GM18519 (cell line): ENCODE results near the gene XKR7.

ENCODE experiments used
- ATAC-seq: cut with Tn5 transposase; IDR thresholded peaks from one replicate; pipeline ENCODE4 v1.9.1; 2021; ENCODE audit warnings: mild to moderate bottlenecking, moderate library complexity; ENCODE audit not compliant: unreplicated experiment, low FRiP score

XKR7 gene

GRCh38 chr20:32035426-32035779 is 67.5 kb downstream of the XKR7 start:
- ATAC-seq, result no peak

DNA sequence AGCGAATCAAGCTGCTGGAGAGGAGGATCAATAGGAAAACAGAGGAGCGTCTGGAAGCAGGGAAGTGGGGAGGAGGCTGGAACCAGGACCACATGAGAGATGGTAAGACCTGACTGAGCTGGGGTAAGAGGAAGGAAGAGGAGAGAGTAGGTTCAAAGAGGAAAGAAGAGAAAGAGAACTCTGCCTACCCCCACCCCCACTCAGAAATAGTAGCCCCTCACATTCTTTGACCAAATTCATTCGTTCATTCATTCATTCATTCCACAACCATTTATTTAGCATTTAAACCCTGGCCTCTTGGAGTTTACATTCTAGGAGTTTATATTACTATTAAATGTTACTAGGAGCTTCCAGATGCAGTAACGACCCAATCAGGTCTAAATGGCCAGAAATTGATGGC is 68.3 kb downstream of the XKR7 start:
- ATAC-seq, result no peak

DNA sequence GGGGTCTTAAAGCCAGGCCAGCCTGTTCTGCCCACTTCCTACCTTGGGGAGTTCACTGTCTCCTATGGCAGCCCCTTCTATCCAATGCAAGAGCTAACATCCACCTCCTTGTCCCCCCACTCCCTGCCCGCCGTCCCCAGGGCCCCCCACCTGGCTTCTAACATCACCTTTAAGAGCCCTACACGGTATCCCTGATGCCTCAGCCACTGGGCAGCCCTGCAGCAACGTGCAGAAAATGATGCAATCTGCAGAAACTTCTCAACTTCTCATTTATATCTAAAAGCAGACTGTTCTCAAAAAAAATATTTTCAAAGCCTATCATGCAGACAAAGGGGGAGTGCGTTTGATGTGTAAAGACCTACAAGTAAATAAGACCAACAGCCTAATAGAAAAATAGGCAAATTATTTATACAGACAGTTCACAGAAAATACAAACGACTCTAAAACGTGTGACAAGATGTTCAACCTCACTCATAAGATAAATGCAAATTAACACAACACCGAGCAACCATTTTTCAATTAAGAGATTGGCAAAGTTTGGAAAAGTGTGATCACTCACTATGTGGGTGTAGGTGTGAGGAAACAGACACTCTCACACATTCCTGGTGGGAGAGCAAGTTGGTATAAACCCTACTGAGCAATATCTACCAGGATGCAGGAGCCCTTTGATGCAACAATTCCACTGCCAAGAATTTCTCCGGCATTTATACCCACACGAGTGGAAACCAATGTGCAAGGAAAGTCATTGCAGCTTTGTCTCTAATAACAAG is 69.0 kb downstream of the XKR7 start:
- ATAC-seq, result no peak

GRCh38 chr20:32037929-32038328 is 70.0 kb downstream of the XKR7 start:
- ATAC-seq, result no peak

DNA sequence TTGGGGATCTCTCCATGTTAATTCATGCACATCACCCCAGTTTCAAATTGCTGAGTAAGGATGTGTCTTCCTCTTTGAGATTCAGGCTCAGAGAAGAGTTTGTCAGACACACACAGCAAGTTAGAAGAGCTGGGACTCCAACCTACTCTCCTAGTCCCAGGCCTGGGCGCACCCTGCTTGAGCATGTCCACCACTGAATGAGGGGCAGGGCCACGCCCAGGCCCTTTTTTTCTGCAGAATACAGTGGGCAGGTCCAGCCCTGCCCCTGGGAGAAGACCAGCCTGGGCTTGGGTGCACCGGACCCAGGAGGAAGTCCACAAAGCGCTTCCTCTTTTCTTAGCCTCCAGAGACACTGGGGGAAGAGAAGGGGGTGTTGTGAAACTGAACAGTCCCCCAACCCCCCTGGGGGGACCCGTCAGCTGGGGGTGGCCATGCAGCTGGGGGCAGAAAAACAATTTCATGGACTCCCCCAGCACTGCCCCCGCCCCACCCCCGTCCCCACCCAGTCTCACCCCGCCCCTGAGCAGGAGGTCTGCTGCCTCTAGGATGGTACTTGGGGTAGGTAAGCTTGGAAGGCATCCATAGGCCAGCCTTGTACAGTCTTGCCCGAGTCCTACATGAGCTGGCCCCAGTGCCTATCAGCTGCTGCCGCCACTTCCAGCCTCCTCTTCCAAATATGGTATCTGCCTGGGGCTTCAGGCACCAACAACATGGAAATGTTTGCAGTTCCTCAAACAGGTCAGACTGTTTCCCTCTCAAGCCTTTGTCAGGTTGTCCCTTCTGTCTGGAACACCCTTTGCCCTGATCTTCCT is 72.4 kb downstream of the XKR7 start:
- peak; percentile 44 for ATAC-seq

GRCh38 chr20:32045999-32046398 is 78.0 kb downstream of the XKR7 start:
- ATAC-seq, result no peak

DNA sequence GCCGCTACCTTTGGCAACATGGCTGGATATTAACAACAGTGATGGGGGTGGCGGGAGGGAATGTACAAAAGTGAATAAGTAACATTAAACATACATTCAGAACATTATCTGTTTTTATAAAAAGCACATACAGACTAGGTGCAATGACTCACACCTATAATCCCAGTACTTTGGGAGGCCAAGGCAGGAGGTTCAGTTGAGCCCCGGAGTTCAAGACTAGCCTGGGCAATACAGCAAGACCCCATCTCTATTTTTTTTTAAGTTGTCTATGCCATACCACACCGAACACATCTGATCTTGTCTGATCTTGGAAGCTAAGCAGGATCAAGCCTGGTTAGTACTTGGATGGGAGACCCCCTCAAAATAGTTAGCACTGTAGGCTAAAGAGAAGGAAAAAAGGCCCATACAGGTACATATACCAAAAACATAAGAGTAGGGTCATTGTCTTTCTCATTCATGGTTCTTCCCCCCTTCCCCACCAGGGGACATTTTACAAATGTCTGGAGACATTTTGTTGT is 82.4 kb downstream of the XKR7 start:
- no peak for ATAC-seq

DNA sequence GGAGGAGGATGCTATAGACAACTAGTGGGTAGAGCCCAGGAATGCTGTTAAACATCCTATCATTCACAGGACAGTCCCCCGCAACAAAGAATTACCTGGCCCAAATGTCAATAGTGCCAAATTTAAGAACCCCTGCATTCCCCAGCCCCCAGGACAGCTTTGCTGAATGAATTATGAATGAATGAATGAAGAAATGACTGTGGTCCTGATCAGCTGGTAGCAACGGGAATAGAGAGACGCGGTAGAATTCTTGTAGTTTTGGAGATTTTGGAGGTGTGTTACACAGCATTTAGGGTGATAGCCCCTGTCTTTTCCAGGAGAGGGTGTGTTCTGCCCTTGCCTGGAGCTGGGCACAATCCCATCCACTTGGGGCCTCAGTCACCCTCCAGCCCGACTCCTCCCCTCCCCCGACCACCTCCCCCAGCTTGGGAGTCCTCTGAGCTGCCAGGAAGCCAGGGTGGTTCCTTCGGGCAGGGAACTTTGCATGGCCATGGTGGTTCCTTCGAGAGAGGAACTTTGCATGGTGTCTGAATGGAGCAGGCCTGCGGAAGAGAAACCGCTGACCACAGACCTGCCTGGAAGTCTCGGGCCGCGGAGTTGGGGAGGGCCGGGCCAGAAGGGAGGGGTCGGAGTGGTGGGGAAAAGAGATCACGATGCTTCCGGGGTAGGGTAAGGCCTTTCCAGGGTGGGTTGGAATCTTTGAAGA is 83.1 kb downstream of the XKR7 start:
- ATAC-seq, result no peak

DNA sequence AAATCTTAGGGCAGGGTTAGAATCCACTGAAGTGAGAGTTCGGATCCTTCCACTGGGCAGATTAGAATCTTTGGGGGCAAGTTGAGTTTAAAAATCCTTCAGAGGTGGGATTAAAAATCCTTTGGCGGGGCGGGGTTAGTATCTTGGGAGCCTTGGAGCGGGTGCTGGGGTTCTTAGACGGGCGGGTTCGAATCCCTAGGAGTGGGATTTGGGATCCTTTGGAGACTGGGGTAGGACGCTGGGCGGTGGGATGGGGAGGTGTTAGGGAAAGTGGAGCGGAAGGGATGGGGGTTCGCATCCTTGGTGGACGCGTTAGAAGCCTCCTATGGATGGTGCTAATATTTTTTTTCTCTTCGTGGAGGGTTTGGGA is 83.8 kb downstream of the XKR7 start:
- no peak for ATAC-seq

GRCh38 chr20:32052090-32052777 is 84.3 kb downstream of the XKR7 start, which contains the start of gene HCK:
Gene HCK (plus strand): TSS chr20:32052242.
- no peak for ATAC-seq

DNA sequence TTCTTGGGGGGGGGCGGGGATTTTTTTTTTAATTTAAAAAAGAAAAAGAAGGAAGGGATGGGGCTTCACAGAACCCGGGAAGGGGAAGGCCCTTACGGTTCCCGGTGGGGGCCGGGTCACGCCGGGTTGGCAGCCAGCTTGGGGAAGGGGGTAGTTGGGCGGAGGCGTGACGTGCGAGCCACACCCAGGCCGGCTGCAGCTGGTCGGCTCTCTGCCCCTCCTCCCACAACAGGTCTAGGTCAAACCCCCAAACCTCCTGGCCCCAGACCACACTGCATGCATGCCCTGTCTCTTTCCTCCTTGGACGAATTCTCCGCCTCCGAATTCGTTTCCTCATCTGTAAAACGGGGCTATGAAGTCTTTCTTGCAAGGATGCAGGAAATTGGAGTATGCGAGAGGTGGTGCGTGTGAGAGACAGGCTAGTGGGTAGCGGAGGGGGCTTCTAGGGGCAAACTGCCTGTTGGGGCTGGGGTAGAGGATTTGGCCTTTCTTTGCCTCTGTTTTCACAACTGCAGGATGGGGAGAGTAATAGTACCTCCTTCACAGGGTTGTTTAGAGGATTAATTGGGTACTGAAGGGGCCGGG is 84.9 kb downstream of the XKR7 start:
- no peak for ATAC-seq
